C4-2B (cell line): ENCODE results near the gene FAM234B.

ENCODE experiments used
- H3K27ac ChIP-seq: fragments of 450-650 bp; 2 replicates; pipeline ENCODE4 v1.5.1; 2017
- ZFX ChIP-seq: fragments of 450-650 bp; IDR thresholded peaks from 2 replicates; pipeline ENCODE4 v1.6.1; 2017
- TF ChIP-seq, protein P1 (sequence below): fragments of 450-650 bp; conservative IDR thresholded peaks from 2 replicates; pipeline ENCODE4 v1.5.1; 2017; ENCODE audit warnings: mild to moderate bottlenecking

The FAM234B gene

DNA sequence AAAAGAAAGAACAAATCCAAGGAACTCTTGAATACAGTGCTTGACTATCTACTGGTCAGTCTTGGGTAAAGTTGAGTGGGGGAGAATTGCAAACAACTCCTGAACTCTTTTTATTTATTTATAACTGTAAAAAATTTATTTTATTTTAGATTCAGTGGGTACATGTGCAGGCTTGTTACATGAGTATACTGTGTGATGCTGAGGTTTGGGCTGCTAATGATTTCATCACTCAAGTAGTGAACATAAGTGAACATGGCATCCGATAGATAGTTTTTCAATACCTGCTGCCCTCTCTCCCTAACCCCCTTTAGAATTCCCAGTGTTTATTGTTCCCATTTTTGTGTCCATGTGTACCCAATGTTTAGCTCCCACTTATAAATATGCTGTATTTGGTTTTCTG lies 62.5 kb downstream of the FAM234B start:
- TF ChIP-seq ZFX: no peak
- TF ChIP-seq, protein P1, sequence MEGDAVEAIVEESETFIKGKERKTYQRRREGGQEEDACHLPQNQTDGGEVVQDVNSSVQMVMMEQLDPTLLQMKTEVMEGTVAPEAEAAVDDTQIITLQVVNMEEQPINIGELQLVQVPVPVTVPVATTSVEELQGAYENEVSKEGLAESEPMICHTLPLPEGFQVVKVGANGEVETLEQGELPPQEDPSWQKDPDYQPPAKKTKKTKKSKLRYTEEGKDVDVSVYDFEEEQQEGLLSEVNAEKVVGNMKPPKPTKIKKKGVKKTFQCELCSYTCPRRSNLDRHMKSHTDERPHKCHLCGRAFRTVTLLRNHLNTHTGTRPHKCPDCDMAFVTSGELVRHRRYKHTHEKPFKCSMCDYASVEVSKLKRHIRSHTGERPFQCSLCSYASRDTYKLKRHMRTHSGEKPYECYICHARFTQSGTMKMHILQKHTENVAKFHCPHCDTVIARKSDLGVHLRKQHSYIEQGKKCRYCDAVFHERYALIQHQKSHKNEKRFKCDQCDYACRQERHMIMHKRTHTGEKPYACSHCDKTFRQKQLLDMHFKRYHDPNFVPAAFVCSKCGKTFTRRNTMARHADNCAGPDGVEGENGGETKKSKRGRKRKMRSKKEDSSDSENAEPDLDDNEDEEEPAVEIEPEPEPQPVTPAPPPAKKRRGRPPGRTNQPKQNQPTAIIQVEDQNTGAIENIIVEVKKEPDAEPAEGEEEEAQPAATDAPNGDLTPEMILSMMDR: no peak

DNA sequence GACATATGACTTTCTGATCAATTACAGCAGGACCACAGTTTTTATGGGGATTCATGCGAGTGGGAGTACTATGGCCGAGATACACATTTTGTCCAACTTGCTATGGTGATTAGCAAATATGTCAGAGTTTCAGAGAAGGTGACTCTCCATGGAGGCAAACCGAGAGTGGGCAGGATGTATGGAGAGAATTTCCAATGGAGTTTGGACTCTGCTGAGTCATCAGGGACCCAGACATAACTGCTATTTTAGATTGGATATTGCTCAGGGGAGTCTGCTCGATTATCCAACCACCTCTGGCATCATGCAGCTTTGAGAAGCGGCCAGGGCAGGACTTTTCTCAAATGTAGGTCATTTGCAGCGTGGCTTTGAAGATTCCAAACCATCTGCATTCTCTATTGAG lies 68.8 kb downstream of the FAM234B start:
- H3K27ac ChIP-seq: no peak overlapping the region
- no peak for TF ChIP-seq ZFX
- TF ChIP-seq, protein P1: no peak

More for the DNA sequence above, 62.5 kb downstream of the FAM234B start:
- H3K27ac ChIP-seq: no peak overlapping the region

DNA sequence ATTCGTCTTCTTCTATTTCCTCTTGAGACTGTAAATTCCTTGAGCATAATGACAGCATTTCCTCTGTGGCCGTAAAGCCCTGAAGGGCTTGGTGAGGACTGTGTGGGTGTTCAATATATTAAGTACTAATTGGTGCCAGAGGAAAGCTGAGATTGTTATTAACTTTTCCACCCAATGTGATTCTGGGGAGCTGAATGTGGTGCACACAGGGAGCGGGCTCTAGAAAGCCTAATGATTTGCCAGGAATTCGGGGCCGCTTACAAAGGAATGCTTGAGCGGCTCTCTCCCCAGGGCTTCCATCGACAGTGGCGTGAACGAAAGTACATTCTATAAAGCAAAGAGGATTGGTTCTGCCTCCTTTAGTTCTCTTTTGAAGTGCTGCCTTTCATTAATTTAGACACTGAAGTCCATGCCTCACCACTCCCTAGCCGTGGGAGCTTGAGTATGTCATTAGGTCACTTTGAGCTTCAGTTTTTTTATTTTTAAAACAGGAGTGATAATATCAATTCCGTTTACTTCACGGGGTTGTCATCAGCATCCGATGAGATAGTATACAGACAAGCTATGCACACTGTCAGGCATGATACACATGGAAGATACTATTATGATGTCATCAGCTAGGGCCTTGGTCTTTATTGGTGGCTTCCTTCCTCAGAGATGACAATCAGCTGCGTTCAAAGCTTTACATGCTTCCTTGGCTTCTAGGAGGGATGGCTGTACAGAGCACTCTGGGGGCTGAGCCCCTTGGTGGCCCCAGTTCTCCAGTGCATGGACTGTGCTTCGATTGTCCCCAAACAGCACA lies 70.3 kb downstream of the FAM234B start:
- H3K27ac ChIP-seq: no peak overlapping the region
- TF ChIP-seq, protein P1: no peak
- no peak for TF ChIP-seq ZFX

DNA sequence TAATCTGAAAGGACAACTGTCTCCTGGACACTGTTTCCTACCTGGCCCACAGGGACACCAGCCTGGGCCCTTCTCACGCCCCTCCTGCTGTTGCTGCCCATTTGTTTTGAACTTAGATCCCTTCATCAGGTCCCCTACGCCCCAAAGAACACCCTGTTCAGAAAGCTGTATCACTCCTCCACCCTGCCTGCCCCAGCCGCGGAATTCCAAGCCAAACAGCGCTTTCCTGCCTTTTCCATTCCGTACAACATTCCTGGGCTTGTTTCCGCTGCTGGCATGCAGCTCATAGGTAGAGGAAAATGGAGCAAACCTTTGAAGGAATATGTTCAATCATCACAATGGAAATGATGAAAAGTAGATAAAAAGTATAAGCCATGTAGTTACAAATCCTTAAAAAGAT lies 72.1 kb downstream of the FAM234B start:
- no peak for TF ChIP-seq ZFX
- TF ChIP-seq, protein P1: no peak

DNA sequence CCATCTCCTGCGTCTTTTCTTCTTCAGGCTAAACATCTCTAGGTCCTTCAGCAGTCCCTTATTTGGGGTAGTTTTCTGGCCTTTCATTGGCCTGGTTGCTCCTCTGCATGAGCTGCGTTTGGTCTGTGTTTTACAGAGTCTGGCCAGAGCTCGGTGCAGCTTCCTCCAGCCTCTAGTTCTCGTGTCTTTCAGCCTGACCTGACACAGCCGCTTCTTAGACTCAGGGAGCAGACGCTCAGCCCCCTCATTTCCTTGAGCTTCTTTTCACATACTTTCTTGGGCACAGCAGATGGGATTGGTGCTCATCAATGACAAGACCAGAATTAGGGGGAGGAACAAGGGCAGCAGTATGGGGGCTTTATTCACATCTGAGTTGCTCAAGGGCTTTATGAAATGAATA lies 72.8 kb downstream of the FAM234B start:
- H3K27ac ChIP-seq: no peak overlapping the region
- TF ChIP-seq ZFX: no peak
- TF ChIP-seq, protein P1: no peak

More for the DNA sequence above, 72.1 kb downstream of the FAM234B start:
- no peak overlapping the region for H3K27ac ChIP-seq

DNA sequence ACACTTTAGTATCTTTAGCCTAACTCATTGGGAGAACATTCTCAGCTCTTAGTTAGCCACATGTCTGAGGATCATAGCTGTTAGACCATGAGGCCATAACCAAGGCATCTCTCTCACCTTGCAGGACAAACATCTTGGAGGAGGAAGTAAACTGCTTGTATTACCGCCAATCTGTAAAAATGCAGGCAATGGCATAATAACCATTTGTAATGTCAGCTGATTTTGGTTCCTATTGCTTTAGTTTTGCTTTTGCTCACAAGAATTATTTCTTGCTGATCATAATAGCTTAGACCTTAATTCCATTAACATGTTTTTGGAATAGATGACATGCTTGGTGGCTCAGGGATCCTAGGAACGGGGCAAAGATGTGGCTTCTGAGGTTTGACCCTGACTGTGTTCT lies 75.6 kb downstream of the FAM234B start:
- TF ChIP-seq, protein P1: no peak
- no peak for TF ChIP-seq ZFX
- H3K27ac ChIP-seq: no peak overlapping the region

DNA sequence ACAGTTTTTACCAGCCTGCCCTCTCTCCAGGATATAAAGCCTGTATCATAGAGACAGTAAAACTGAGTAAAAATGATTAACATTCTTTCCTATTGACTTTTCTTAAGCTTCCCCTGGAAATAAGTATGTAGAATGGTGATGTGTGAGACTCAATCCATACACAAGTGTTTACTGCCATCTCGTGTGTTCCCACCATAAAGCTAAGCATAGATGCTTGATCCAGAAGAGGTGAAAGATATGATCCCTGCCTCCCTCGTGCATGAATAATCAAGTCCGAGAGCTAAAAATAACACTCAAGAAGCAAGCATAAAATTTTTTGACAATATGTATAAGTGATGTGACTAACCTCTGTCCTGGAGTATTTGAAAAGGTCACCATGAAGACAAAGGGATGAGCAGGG lies 76.2 kb downstream of the FAM234B start:
- no peak for TF ChIP-seq ZFX
- TF ChIP-seq, protein P1: no peak
- no peak overlapping the region for H3K27ac ChIP-seq
